Neural cell (in vitro differentiated cells): ENCODE results near the gene KRAS. TPM values are rescaled to one million over a fixed set of nuclear protein-coding genes. Genes with fewer than 3 reads are reported as not detected.

Experiments used
- H2AFZ ChIP-seq: fragments of 200-600, 300-800 bp; sonication (generic), shearing (Covaris generic); 2 replicates; pipeline ENCODE4 v1.6.0; 2014; ENCODE audit warnings: low read depth, mild to moderate bottlenecking, antibody characterized with exemption, low read length, moderate library complexity
- H3F3A ChIP-seq: fragments of 200-600 bp; shearing (Covaris generic); 2 replicates; pipeline ENCODE4 v1.6.1; 2016; ENCODE audit warnings: mild to moderate bottlenecking, moderate library complexity, mixed read lengths, antibody characterized with exemption, low read length; ENCODE audit not compliant: insufficient read depth, poor library complexity, severe bottlenecking
- H3K27ac ChIP-seq: fragments of 200-600, 300-800 bp; sonication (generic), shearing (Covaris generic); 2 replicates; pipeline ENCODE4 v1.5.1; 2014; ENCODE audit warnings: mild to moderate bottlenecking, low read length, moderate library complexity
- H3K27me3 ChIP-seq: fragments of 300-800, 200-600 bp; sonication (generic), shearing (Covaris generic); 2 replicates; pipeline ENCODE4 v1.6.0; 2014; ENCODE audit warnings: mild to moderate bottlenecking, low read depth, low read length, moderate library complexity; ENCODE audit not compliant: insufficient read depth
- H3K36me3 ChIP-seq: fragments of 300-800, 200-600 bp; sonication (generic), shearing (Covaris generic); 2 replicates; pipeline ENCODE4 v1.5.1; 2014; ENCODE audit warnings: mild to moderate bottlenecking, antibody characterized with exemption, low read length, moderate library complexity; ENCODE audit not compliant: insufficient read depth
- H3K4me2 ChIP-seq: fragments of 300-800, 200-600 bp; sonication (generic), shearing (Covaris generic); 2 replicates; pipeline ENCODE4 v1.6.0; 2014; ENCODE audit warnings: mild to moderate bottlenecking, low read length
- H3K4me3 ChIP-seq: fragments of 300-800, 200-600 bp; sonication (generic), shearing (Covaris generic); 2 replicates; pipeline ENCODE4 v1.5.1; 2014; ENCODE audit warnings: mild to moderate bottlenecking, low read length, moderate library complexity
- H3K79me2 ChIP-seq: fragments of 200-600 bp; shearing (Covaris generic); replicated peaks from 2 replicates; pipeline ENCODE4 v1.6.0; 2014; ENCODE audit warnings: mild to moderate bottlenecking, low read length, moderate library complexity; ENCODE audit not compliant: insufficient read depth
- H3K9ac ChIP-seq: fragments of 300-800, 200-600 bp; sonication (generic), shearing (Covaris generic); 2 replicates; pipeline ENCODE4 v1.6.1; 2016; ENCODE audit warnings: mild to moderate bottlenecking, low read length, mixed read lengths
- H3K9me2 ChIP-seq: fragments of 200-600 bp; shearing (Covaris generic); 2 replicates; pipeline ENCODE4 v1.6.1; 2016; ENCODE audit warnings: mild to moderate bottlenecking, low read length, mixed read lengths; ENCODE audit not compliant: insufficient read depth
- H3K9me3 ChIP-seq: fragments of 200-600, 300-800 bp; sonication (generic), shearing (Covaris generic); 2 replicates; pipeline ENCODE4 v1.6.1; 2016; ENCODE audit warnings: mild to moderate bottlenecking, mixed run types, low read length, moderate library complexity, mixed read lengths
- H4K20me1 ChIP-seq: fragments of 200-600 bp; shearing (Covaris generic); 2 replicates; pipeline ENCODE4 v1.6.1; 2016; ENCODE audit warnings: mild to moderate bottlenecking, mixed run types; ENCODE audit not compliant: insufficient read depth
- EP300 ChIP-seq: fragments of 450-650 bp; conservative IDR thresholded peaks from 2 replicates; pipeline ENCODE4 v1.6.1; 2014; ENCODE audit warnings: antibody characterized with exemption, mild to moderate bottlenecking, moderate library complexity; ENCODE audit not compliant: poor library complexity, severe bottlenecking
- EZH2 ChIP-seq: fragments of 200-600, 300-800 bp; shearing (Covaris generic), sonication (generic); IDR thresholded peaks from 2 replicates; pipeline ENCODE4 v1.6.1; 2014; ENCODE audit warnings: antibody characterized with exemption, low read length, borderline replicate concordance, mild to moderate bottlenecking; ENCODE audit not compliant: insufficient read depth, poor library complexity, severe bottlenecking
- MXI1 ChIP-seq: fragments of 450-650 bp; conservative IDR thresholded peaks from 2 replicates; pipeline ENCODE4 v1.6.1; 2014; ENCODE audit warnings: antibody characterized with exemption, mild to moderate bottlenecking; ENCODE audit not compliant: poor library complexity, severe bottlenecking
- POLR2AphosphoS5 ChIP-seq: IDR thresholded peaks from 2 replicates; pipeline ENCODE4 v1.6.1; 2012
- RAD21 ChIP-seq: fragments of 450-650 bp; conservative IDR thresholded peaks from 2 replicates; pipeline ENCODE4 v1.6.1; 2014; ENCODE audit warnings: antibody characterized with exemption, mild to moderate bottlenecking, moderate library complexity
- REST ChIP-seq: IDR thresholded peaks from 2 replicates; pipeline ENCODE4 v1.6.1; 2012; ENCODE audit warnings: borderline replicate concordance
- SMC3 ChIP-seq: fragments of 450-650 bp; conservative IDR thresholded peaks from 2 replicates; pipeline ENCODE4 v1.6.1; 2014; ENCODE audit warnings: antibody characterized with exemption, mild to moderate bottlenecking, moderate library complexity; ENCODE audit not compliant: poor library complexity
- TAF1 ChIP-seq: IDR thresholded peaks from 2 replicates; pipeline ENCODE4 v1.6.1; 2012; ENCODE audit warnings: low read depth
- polyA plus RNA-seq: library from polyadenylated mRNA; depleted of rRNA; stranded (reverse); fragments of >200 nt; gene quantifications from 2 replicates; pipeline ENCODE4 v1.2.3, GENCODE V29; 2014
- TF ChIP-seq, protein P1 (sequence below): fragments of 450-650 bp; IDR thresholded peaks from 2 replicates; pipeline ENCODE4 v1.5.1; 2014; ENCODE audit warnings: antibody characterized with exemption, mild to moderate bottlenecking, moderate library complexity; ENCODE audit not compliant: poor library complexity, severe bottlenecking

The KRAS gene
- polyA plus RNA-seq, 1 donor from 2014 or later = 34.7 TPM

- no peaks in the 10 kb centered on the region for H3F3A ChIP-seq
- H3K4me3 ChIP-seq = no peak overlapping the region
- H2AFZ ChIP-seq = no peak overlapping the region
- no peaks in the 10 kb centered on the region for H3K36me3 ChIP-seq
- no peak overlapping the region for H3K9ac ChIP-seq
- H3K9me2 ChIP-seq = no peaks in the 10 kb centered on the region
- no peaks in the 10 kb centered on the region for H3K79me2 ChIP-seq
- no peaks in the 10 kb centered on the region for H4K20me1 ChIP-seq
- H3K9me3 ChIP-seq = no peaks in the 10 kb centered on the region
- TF ChIP-seq EZH2 (no peak), MXI1 (no peak), TAF1 (no peak), EP300 (no peak), RAD21 (no peak)
- H3K27ac ChIP-seq = no peak overlapping the region
- H3K27me3 ChIP-seq = no peaks in the 10 kb centered on the region
- no peak overlapping the region for H3K4me2 ChIP-seq
Observed at GRCh38 chr12:25276199-25276937, 25.6 kb upstream of the KRAS start.

- Histone ChIP-seq H2AFZ (no peak overlapping the region), H3K4me2 (no peak overlapping the region), H4K20me1 (no peaks in the 10 kb centered on the region)
Observed at GRCh38 chr12:25271486-25272098, 20.9 kb upstream of the KRAS start.

More at GRCh38 chr12:25271486-25272098, 20.9 kb upstream of the KRAS start:
- Histone ChIP-seq H3K9ac (no peak overlapping the region), H3K27me3 (peaks cover 33% of the 10 kb centered on the region), H3K79me2 (no peaks in the 10 kb centered on the region), H3F3A (no peaks in the 10 kb centered on the region), H3K9me2 (no peaks in the 10 kb centered on the region), H3K9me3 (no peaks in the 10 kb centered on the region), H3K27ac (no peak overlapping the region), H3K36me3 (no peaks in the 10 kb centered on the region), H3K4me3 (no peak overlapping the region)
- TF ChIP-seq TAF1 (no peak), RAD21 (no peak), EZH2 (no peak), REST (no peak), SMC3 (no peak), EP300 (no peak), POLR2AphosphoS5 (no peak), MXI1 (no peak)
- TF ChIP-seq, protein P1, sequence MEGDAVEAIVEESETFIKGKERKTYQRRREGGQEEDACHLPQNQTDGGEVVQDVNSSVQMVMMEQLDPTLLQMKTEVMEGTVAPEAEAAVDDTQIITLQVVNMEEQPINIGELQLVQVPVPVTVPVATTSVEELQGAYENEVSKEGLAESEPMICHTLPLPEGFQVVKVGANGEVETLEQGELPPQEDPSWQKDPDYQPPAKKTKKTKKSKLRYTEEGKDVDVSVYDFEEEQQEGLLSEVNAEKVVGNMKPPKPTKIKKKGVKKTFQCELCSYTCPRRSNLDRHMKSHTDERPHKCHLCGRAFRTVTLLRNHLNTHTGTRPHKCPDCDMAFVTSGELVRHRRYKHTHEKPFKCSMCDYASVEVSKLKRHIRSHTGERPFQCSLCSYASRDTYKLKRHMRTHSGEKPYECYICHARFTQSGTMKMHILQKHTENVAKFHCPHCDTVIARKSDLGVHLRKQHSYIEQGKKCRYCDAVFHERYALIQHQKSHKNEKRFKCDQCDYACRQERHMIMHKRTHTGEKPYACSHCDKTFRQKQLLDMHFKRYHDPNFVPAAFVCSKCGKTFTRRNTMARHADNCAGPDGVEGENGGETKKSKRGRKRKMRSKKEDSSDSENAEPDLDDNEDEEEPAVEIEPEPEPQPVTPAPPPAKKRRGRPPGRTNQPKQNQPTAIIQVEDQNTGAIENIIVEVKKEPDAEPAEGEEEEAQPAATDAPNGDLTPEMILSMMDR = no peak
